Activated CD4-positive, alpha-beta T cell treated with anti-CD3 and anti-CD28 coated beads for 48 hours (primary cell): ENCODE data around the gene UTS2R.
A peak's percentile ranks its signal among the peaks of the same experiment; 100 is the strongest.

Experiments used
- DNase-seq: peaks from one replicate; pipeline ENCODE4 v3.0.0-alpha.2; 2020

UTS2R gene

GRCh38 chr17:82371333-82372248 is at the start of gene UTS2R:
UTS2R (plus strand) TSS chr17:82371765; CDS start chr17:82374325, 2,560 bp downstream.
- no peak for DNase-seq

DNA sequence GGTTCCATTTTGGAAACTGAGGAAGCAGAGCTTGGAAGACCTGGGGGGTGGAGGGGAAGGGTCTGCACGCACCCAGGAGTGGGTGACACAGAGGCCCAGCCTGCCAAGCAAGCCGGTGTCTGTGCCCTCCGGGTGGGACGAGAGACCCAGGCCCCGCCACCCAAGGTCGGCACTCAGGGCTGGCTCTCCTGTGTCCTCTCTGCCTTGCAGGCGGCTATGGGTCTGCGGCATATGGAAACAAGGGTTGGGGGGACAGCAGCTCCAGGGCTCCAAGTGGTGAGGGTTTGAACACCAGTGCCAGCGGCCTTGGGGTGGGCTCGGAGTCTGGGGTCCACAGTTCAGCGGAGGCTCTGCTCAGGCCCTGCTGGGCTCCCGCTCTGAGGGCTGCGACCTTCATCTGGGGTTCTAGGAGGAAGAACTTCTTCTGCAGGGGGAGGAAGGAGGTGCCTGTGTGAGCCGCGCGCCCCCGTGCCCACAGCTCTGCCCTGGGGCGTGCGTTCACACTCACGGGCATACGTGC is 49.6 kb upstream of the UTS2R start:
- peak; percentile 43 for DNase-seq

DNA sequence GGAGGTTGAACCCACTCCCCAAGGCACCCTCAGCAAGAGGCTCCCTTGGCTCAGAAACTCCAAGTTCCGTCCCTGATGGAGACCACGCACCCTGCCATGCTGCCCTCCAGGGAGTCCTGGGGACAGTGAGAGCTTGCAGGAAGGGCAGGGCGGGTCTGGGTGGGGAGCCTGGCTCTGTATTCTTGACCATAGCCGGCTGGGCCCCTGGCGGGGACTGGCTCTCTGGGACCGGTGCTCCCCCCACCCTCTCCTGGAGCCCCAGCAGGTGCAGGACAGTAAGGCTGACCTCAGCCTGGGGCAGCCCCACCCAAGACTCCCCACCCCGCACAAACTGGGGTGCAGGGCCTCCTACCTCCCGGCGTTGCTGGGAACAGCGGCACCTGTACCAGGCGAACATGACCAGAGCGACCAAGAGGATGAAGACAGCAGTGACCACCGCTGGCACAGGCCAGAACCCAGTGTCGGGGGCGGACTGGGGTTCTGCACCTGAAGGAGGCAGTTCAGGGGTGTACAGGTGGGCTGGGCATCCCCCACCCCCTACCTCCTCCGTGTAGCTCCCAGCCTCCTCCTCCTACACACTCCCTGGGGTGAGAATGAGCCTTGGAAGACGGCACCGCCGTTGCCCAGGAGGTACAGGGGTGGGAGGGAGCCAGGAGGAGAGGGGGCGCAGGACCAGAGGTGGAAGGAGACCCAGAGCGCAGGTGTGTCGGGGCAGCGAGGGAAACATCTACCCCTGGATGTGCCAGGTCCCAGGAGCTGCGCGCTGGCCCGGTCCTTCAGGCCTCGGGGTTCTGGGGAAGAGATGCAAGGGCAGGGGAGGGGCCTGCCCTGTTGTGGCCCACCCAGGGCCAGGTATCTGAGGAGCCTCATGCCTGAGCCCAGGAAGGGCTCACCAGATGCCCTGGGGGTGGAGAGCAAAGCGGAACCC is 48.8 kb upstream of the UTS2R start:
- DNase-seq: no peak

DNA sequence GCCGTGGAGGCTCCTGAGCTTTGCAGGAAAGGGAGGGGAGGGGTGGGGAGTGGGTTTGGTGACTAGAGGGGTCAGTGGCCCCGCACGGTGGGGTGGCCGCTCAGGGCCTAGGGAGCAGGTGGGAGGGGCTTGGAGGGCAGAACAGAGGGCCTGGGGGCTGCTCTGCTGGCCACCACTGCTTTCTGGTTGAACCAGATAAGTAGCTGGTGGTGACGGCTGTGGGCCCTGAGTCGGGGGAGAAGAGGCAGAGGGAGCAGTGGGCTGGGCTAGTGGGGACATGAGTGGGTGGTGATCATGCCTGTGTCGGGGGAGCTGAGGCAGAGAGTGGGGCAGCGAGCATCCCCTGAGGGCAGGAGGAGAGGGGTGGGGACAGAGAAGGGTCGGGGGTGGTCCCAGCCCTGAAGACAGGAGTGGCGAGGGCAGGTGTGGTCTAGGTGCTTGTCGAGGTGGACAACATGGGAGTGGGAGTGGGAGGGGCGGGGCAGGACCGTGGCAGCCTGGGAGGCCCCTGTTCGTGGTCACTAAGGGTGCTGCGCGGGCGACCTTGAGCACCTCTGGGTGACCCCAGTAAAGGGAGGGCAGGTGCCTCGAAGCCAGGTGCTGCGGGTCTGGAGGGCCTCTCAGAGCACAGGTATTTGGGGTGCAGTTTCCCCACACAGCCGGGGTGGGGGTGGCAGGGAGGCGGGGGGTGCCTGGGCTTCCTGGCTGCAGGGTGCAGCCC is 47.9 kb upstream of the UTS2R start:
- no peak for DNase-seq

GRCh38 chr17:82324566-82325285 is 46.8 kb upstream of the UTS2R start:
- DNase-seq: peak; percentile 45

DNA sequence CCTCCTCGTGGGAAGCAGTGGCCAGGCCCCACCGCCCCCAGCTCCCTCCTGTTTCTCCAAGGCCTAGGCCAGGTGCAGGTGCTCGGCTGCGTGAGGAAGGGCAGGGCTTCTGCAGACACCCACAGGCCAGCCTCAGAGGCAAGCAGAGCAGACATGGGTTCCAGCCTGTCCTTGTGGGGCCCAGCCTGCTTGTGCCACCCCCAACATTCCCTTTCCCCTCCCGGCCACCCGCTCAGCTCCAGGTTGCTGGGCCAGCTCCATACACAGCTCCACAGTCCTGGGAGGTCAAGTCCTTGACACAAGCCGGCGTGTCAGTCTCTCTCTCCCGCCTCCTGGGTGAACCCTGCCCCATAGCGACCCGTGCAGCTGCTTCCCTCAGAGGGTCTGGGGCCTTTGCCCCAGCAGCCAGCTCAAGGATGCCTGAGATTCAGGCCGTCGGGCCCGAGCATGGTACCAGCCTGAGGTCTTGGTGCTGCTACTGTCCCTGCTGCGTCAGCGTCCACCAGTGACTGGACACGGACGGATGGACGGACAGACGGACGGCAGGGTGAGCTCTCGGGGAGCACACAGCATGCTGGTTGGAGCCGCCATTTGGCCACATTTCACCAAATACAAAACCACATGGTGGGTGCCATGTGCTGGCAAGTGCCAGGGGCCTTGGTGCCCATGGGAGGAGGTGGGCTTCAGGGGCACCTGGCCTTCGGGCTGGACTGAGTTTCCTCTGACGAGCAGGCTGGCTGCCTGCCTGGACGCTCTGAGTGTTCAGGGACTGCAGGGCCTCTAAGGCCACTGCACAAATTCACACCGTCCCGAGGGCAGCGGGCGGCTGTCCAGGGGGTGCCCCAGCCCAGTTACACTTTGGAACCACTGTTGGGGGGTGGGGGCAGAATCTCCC is 46.0 kb upstream of the UTS2R start:
- DNase-seq: no peak

- no peak for DNase-seq
Observed at GRCh38 chr17:82327289-82327688, 44.3 kb upstream of the UTS2R start.

DNA sequence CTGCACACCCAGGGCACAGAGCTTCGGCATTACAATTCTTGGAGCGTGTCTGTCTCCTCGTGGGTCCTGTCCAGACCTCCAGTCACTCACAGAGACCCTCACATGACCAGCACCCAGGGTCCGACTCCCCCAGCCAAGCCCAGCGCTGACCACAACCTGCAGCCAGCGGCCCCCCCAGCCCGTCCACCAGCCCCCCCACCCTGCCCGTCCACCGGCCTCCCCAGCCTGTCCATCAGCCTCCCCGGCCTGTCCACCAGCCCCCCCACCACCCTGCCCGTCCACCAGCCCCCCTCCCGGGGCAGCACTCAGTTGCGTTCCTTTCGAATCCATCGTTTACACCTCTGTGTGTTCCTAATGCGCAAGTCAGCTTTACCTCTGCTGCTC is 43.8 kb upstream of the UTS2R start:
- no peak for DNase-seq

DNA sequence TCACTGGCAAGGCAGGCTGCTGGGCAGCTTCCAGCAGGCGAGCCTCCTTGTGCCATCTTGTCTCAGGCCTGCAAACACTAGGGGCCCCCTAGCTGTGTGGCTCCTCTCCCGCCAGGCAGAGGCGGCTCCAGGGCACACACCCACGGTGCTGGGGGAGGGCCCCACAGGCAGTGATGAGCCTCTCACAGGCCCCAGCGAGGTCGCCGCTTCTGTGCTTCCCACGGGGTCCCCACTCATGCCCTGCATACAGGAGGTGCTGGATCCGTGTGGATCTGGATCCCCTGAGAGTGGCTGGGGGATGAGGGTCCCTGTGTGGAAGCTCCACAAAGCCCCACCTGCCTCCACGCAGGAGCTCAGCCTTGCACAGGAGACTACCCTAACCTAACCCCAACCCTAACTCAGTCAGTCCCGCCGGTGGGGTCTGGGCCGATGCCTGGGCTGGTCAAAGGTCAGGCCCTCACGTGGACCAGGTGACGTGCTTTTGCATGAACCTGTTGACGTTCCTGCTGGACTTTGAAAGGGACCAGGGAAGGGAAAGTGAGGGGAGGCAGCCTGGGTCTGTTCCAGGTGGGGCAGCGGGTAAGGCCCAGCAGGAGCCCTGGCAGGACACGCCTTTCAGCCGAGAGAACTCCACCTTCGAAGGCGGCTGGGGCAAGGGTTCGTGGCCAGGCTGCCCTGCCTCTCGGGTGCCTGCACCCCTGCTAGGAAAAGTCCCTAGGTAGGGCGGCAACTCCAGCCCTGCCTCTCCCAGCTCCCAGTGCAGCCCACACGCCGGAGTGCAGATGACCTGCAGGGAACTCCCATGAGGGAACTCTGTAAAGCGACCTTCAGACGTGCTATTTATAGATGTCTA is 43.2 kb upstream of the UTS2R start:
- no peak for DNase-seq

DNA sequence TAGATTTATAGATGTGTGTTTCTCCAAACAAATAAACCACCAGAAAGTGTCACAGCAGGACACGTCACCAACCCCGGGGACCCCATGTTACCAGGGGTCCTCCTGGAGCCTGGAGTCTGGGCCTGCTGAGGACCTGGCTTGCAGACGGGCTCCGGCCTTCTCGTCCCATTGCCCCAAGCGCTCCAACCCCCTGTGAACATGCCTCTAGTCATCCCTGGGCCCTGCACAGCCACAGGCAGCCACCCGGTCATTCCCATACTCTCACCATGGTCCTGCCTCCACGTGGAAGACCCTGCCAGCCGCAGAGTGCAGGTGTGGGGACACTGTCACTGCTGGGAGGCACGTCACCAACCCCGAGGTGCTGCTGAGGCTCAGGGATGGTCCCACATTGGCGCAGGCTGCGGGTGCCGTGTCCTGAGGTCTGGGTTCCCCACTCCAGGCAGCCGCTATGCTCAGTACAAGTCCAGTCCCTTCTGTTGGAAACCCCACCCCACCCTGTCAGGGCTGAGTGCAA is 42.5 kb upstream of the UTS2R start:
- DNase-seq: no peak

DNA sequence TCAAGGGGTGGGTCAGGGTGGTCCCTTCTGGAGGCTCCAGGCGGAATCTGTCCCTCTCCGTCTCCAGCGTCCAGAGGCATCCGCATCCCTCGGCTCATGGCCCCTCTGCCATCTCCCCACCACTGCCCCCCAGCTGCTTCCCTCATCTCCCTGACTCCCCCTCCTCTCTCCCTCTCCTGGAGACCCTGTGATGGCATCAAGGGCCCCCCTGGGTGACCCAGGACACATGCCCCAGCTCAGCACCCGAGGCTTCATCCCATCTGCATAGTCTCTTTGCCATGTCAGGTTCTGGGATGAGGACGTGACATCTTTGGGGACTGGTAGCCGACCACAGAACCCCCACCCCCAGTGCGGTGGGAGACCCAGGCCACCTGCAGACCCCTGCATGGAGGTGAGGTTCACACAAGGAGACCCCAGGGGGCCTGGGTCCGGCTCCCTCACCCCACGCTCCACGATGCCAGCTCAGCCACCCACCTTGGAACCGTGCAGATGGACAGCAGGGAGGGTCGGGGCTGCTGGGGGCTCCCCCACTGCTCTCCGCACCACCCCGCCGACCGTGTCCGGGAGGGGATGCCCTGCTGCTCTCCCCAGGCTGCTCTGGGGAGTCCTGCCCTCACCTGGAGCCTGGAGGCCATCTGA is 41.8 kb upstream of the UTS2R start:
- DNase-seq: no peak

DNA sequence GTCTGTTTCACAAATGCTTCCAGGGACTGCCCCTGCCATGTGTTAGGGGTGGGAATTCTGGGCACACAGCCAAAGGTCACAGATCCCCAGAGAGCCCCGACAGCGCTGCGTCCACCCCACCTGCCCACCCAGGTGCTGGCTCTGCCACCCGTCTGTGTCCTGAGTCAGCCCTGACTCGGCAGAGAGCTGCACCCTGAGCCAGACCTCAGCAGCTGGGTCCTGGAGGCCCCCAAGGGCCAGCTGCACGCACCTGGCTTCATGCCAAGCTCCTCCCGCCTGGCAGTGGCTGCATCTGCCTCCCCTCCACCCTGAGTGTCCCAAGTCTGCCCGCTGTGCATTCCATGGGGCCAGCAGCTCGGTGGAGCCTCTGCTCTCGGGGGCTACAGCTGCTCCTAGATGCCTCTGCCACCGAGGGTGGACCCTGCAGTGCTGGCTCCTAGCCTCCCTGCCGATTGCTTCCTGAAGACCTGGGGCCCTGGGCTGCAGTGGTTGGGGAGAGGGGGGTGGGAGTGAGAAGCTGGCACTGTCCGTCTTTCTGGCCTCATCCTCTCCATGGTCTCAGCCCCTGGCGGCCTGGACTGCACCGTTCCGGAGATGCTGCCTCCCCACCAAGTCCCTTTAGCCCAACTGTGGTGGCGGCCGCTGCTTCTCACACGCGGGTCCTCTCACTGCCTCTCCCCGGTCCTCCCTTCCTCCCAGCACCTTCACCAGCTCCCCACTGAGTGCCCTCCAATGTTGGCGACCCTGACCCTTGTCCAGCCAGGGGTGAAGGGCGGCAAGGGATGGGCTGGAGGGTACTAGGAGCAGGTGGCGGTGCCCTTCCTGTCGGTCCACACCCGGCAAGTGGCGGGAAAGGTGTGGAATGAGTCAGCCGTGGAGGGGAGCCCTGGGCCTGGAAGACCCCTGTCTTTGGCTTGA is 41.0 kb upstream of the UTS2R start:
- DNase-seq: no peak

- DNase-seq: no peak
Observed at GRCh38 chr17:82331345-82331939, 40.1 kb upstream of the UTS2R start.

- DNase-seq: peak; percentile 47
Observed at GRCh38 chr17:82332669-82333278, 38.8 kb upstream of the UTS2R start.

DNA sequence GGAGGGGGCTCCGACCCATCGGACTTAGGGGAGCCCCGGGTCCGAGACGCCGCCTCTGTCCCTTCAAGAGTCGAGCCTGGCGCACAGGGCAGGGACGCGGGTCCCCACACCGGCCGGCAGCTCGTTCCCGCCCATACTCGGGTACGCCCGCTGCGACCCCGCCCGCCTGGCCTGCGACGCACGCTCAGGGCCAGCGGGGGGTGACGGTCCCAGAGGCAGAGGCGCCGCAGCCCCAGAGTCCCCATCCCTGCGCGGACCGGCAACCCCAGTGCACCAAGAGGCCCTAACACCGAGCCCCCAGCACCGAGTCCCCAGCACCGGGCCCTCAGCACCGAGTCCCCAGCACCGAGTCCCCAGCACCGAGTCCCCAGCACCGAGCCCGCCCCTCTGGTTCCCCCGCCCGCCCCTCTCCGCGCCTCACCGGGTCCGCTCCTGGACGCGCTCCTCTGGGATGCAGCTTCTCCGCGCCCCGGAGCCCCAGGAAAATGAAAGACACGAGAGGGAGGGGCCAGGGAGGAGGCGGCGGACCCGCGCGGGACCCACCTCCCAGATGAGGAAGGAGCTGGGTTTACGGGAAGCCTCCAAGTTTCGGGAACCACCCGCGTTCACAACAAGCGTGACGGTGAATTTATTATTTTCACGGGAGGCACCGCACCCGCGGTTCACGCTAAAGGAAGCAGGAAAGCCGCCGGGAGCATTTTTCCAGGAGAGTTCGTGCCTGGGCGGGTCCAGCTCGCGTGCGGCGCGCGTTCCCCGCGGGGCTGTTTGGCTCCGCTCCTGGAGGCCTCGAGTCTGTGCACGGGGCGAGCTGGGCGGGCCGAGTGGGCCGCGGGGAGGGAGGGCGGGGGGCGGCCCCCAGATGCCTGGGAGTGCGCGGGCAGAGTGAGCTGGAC is 38.0 kb upstream of the UTS2R start, which contains the start of gene SECTM1:
TSS of gene SECTM1 (minus strand) at position 488 of the 893 bp plus-strand sequence. CDS start 6,526 bp downstream, outside the sequence.
- peak; percentile 44 for DNase-seq

GRCh38 chr17:82334204-82334621 is 37.4 kb upstream of the UTS2R start:
- DNase-seq: no peak
